Non-pigmented ciliary epithelial cell (primary cell): ENCODE measurements around the gene LTB4R2.

Experiments
- DNase-seq: peaks from one replicate; pipeline ENCODE4 v3.0.0-alpha.2; 2010; ENCODE audit warnings: low read depth

LTB4R2 gene

DNA sequence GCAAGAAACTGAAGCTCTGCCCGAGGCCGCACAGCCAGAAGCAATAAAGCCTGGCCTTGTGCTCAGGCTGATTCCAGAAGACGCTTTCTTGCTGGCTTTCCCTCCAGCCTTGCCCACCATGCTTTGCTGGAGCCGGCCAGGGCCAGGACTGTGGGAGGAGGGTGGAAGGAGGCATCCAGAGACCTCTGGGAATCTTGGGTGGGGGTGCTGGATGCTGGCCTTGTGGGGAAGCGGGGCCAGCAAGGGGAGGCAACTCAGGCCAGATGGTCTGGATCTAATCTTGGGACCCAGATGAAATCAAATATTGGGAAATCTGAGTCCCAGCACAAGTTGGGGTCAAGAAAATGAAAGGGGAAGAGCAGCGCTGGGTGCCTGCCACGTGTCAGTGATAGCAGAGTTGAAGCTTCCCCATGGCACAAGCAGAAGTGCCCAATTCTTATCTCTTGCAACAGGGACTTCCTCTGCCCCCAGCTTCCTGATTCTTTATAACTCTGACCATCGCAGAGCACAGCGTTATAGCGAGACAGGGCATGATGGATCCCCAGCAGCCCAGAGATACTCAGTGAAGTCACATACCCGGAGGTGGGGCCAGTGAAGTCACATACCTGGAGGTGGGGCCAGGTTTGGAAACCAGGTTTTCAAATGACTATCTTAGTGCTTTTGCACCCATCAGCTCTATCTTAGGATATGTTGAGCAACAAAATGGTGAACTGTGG lies 32.2 kb upstream of the LTB4R2 start:
- no peak for DNase-seq

DNA sequence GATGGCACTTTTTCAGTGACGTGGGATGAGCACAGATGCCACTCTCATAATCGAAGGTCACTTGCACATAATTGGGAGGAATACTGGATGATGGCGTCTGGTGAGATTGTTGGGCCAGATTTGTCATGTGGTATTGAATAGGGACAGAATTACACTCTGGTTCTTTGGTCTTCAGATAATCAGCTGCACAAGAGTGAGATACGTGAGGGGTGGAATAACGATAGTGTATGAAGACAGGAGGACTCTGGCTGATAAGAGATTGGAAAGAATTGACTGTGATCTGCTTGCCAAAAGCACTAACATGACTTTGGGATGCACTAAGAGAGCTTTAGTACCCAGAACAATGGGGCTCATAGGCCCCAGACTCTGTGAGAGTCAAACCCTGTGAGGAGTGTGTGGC lies 31.5 kb upstream of the LTB4R2 start:
- DNase-seq, result no peak

DNA sequence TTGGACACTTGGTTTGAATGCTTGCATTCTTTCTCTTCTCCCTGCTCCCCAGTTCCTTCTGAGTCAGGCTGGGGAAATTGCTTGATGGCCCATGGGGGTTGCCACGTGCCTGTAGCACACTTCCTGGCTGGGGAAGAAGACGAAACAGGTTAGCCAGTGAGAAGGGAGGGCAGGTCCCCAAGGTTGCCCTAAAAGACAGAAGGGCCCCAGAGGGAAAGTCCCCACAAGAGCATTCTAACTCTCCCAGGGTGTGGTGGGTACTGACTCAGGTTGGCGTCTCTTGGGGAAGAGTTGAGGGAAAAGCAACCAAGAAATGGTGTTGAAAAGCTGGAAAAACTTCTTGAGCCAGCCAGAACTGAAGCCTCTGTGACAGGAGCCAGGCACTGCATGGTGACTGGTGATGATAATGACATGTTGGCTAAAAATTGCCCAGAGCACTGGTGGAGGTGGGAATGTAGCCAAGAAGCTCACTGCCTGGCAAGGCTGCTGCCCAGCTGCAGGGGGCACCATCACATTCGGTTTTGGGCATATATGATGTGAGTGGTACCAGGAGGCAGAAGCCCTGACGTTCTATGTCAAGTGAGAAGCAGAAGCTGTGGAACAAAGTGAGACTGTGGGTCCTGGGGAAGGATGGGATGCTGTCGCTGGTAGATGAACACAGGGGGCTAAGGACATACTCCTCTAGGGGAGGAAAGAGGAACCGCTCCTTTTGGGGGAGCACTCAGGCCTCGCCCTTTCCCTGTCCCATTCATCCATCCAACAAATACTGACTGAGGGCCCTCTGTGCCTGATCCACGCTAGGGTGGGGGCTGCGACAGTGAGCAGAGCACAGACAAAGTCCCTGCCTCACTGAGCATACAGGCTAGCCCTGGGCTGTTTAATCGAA lies 30.4 kb upstream of the LTB4R2 start:
- DNase-seq, result no peak

DNA sequence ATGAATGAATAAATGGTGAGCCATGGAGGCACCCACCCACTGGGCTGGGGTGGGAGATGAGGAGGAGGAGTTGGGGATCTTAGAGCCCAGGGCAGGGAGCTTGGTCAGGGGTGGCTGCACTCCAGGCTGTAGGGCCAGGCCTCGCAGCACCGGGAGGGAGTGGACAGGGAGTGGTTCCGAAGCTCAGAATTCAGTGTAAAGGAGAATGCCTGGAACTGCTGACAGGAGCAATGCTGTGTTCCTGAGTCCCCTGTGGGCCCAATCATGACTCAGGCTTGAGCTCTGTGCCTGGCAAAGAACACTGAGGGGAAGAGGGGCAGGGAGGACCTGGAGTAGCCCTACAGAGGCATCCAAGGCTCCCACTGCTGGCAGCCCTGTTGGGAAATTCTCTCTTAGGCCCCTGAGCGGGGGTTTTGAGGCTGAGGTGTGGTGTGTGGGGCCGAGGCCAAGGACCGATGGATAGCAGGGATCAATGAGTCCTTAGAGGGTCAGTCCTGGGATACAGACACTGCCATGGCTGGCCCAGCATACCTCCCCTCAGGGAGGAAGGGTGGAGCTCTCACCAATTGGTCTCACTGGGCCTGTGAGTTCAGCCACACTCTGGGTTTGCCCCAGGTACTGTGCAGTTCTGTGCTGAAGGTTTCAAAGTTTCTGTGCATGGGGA lies 29.0 kb upstream of the LTB4R2 start:
- no peak for DNase-seq

DNA sequence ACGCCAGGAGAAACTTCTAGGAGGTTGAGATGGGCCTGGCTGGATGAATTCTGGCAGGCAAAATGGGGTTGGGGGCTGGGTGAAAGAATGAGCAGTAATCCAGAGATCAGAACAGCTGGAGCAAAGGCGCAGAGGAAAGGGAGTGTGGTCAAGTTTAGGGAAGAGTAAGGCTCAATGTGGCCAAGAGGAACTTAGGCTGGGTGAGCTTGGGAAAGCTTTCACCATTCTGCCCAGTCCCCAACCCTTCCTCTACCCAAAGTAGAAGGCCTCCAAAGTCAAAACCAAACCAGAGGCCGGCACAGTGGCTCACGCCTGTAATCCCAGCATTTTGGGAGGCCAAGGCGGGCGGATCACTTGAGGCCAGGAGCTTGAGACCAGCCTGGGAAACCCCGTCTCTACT lies 28.3 kb upstream of the LTB4R2 start:
- DNase-seq, result no peak

DNA sequence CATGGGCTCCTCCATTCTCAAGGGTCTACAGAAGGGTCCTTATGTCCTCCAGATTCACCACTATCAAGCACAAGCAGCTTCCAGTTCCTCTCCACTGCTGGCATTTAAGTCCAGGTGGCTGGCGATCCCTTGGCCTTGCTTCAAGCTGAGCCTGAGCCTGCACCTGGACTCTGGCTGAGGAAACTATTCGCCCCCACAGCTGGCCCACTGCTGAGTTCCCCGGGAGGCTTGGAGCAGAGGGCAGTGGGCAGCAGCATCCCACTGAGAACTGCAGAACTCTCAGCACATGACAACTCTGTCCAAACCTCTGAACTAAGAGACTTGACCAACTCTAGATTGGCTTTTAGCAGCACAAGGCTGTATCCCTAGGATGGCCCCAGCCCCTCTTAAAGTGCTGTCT lies 27.2 kb upstream of the LTB4R2 start:
- DNase-seq, result no peak

DNA sequence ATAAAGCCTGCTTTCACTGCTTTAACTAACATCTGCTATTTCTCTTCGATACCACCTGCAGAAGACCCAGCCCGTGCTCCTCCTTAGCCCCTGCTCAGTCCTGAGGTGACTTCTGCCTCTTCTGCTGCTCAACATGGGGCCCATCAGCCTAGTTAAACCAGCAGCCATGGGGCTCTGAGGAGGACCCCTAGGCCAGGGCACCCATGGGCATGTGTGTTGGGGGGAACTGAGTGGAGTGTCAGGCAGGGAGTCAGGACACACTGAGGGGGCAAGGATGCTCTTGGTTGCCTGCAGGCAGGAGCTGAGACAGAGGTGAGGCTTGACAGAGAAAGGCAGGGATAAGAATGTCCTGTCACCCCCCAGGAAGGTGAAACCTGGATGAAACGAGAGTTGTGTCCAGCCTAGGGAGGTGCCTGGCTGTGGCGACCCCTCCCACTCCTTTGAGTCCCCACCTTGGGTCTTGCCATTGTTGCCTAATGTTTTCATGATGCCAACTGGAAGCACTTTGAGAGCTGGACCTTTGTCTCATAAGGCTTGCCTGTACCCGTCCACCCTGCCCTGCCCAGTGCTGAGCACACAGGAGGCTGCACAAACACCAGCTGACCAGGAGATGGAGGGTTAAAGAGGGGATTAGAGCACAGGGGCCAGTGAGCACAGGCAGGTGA lies 26.0 kb upstream of the LTB4R2 start:
- DNase-seq, result no peak

DNA sequence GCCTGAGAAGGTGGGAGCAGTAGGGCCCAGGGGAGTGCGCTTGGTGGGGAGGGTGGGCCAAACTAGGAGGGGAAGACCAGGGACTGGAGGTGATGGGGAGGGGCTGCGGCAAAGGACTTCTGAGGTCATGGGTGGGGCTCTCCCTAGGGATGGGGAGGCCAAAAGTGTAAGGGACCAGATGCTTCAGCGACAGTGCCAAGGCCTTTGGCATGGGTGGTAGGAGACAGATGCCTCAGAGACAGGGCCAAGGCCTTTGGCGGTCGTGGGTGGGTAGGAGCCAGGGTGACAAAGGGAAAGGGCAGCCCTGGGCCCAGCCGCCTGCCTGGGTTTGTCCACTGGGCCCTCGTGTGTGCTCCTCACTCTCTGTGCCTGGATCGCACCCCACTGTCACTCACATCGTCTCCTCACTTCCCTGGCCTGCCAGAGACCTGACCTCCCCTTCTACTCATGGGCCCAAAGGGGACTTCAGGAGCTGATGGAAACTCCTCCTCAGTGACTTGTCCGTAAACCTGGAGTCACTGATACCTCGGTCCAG lies 25.4 kb upstream of the LTB4R2 start:
- no peak for DNase-seq

DNA sequence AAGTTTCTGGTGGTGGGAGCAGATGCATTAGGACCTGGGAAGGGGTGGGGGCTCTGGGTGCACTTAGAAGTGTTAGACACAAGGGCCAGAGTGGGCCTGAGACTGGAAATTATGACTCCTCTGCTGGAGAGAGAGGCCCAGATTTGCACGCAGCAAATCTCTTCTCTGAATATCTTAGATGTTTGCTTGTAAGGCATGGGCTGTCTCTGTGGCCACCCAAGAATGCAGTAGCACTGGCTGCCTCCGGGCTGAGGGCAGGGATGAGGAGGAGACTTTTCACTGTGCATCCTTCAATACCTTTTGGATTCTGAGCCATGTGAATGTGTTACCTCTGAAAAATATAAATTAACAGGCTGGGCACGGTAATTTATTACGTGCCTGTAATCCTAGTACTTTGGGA lies 24.6 kb upstream of the LTB4R2 start:
- DNase-seq, result no peak

DNA sequence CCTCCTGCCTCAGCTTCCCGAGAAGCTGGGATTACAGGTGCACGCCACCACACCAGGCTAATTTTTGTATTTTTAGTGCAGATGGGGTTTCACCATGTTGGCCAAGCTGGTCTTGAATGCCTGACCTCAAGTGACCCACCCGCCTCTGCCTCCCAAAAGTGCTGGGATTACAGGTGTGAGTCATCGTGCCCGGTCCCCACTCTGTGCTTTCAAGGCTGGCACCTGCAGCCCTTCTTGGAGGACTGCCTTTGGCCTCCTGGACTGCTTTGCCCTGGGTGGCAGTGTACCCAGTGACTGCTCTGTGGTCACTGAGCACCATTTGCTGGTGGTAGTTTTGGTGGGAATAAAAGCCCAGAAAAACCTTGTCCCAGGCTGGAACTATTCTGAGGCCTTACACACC lies 22.9 kb upstream of the LTB4R2 start:
- no peak for DNase-seq

DNA sequence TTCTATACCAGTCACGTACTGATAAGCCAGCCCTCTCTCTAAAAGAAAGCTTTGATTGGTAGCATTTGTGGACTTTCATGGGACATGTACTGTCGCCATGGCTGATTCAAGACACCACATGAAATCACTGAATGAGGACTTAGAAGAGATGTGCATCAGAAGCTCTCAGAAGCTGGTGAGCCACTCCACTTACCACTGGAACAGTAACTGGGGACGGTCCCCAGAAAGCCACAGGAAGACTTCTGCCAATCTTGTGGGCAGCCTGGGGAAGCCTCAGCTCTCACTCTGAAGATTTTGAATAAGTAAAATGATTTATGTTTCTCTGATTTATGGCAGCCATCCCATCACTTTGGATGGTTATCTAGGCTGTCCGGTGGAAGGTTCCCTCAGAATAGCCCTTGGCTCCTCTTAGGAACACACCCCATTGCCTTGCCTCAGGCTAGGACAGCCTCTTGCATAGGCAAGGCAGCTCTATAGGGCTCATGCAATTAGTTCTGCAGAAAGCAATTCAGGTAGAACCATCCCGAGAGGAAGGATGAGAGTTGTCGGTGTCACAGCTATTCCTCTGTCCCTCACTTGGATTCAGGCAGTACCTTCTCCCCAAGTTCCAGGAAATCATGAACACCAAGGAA lies 20.2 kb upstream of the LTB4R2 start:
- DNase-seq, result no peak

DNA sequence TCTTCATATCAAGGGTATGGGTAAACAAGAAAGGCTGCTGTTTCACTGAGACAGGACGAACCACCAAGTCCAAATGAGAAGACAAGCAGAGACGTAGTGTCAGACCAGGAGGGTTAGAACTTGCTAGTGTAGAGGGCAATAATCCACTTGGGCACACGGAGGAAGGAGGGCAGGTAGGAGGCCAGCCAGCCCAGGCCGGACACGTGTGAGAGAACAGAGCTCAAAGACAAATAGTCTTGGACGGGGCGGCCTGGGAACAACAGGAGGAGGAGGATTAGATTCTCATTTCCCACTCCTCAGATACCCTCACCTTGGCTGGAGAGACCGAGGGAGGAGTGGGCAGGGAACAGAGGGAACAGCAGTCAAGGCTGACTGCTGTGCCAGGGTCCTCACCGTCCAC lies 19.2 kb upstream of the LTB4R2 start:
- DNase-seq, result no peak

DNA sequence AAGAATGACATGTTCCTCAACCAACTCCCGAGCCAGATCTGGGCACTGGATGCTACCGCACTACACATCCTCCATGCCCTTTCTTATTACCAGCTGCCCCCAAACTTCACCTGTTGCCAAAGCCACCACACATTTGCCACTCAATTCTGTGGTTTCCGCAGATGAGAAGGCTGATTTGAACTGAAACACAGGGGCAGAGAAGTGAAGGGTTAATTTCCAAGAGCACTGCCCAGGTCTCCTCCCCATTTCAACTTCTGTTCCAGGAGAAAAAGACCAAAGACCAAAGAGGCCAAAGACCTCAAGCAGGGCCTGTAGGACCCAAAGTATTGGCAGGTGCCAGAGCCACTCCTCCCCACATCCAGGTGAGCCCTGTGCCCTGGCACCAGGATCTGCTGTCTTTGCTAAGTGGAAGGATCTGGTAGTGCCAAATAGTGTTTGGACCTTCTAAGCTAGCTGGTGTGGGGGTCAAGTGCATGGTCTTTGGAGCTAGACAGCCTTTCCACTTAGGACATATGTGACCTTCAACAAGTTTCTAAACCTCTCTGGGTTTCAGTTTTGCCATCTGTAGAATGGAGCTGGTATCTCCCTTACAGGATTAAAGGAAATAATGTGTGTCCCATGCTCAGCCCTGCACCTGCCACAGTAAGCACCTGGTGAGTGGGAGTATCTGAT lies 18.4 kb upstream of the LTB4R2 start:
- DNase-seq, result no peak

DNA sequence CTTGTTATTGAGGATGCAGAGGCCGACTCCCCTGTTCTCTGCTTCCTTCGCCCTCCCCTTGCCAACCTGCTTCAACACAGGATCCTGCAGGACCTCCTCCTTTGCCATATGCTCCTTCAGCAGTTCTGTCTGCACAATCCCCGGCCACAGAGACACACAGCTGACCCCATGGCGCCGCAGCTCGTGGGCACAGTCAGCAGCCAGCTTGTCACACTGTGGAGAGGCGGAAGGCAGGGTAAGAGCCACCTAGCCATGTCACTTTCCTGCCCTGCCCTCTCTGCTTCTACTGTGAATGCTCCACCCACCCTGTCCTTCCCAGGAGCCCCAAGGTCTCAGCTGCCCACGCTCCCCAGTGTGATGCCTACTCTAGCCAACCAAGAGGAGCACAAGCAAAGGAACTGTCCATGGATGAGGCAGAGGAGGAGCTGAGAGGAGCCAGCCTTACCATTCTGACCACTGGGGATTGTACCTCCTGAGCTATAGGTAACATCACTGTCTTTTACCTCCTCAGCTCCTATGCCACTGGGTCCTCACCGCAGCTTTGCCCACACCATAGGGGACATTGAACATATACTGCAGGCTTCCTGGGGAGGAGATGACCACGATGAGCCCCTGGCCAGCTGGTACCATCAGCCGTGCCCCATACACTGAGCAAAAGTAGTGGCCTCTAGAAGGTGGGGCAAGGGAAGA lies 17.7 kb upstream of the LTB4R2 start:
- DNase-seq, result no peak

DNA sequence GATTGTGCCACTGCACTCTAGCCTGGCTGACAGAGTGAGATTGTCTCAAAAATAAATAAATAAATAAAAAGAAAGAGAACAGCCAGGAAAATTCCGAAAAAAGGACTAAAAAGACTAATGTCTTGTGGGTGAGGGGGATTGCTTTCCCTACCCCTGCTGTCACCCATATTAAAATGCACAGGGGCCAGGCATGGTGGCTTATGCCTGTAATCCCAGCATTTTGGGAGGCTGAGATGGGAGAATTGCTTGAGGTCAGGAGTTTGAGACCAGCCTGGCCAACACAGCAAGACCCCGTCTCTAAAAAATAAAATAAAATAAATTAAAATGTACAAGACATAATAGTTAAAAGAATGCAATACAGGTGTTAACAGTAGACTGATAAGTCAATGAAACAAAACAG lies 16.4 kb upstream of the LTB4R2 start:
- DNase-seq, result no peak

DNA sequence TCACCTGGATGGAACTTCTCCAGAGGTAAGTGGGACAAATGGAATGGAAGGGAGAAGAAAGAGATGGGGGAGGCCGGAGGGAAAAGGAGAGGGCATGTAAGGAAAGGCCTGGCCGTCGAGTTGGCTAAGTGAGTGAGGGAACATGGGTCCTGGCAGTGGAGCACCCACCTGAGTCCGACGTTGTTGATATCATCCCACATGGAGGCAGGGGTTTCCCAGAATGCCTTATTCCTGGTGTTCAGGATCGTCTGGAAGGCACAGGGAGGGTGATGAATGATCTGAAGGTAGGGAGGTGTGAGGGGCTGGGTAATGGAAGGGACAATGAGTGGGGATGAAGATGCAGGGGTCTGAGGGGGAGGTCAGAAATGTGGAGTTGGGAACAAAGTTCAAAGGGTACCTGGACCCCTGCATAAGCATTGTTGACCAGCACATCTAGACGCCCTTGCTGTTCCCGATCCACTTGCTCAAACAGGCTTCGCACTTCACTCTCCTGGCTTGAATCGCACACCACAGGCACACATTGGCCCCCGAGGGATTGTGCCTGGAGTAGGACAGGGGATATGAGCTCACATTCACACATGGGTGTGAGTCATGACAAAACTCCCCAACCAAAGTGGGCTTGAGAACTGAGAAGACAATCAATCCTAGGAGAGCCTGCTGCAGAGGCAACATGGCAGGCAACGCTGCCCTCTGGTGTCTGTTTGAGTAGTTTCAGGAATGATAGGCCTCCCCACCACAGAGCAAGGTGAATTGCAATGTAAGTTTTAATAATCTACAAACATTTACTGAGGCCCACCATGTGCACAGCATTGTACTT lies 13.4 kb upstream of the LTB4R2 start:
- peak; percentile 91 for DNase-seq

DNA sequence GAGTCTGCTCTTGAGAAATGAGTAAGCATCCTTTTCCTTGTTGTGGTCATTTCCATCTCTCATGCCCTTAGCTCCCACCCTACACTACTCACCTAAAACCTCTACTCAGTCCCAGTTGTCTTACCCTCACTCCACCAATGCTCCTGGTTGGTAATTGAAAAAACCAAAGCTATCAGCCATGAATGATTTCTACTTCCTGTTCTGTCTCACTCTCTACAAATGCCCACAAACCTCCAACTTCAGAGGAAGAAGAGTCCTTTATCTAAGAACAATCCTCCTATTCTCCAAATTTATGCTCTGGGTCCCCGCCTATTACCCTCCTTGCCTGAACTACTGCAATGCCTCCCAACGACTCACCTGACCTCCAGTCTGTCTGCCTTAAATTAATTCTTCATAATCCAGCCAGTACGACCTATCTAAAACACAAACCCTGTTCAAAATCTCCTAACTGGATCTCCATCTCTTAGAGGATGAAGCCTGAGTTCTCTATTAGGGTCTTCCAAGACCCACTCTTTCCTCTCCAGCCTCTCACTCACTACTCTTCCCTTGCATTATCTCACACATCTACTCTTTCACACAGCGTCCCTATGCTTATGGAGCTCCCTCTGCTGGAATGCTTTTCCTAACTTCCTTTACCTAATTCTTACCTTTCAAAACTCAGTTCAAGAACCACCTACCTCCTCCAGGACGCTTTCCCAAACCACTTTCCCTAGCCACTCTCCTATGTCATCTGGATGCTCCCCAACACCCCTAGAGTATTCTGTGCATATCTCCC lies 12.6 kb upstream of the LTB4R2 start:
- no peak for DNase-seq

DNA sequence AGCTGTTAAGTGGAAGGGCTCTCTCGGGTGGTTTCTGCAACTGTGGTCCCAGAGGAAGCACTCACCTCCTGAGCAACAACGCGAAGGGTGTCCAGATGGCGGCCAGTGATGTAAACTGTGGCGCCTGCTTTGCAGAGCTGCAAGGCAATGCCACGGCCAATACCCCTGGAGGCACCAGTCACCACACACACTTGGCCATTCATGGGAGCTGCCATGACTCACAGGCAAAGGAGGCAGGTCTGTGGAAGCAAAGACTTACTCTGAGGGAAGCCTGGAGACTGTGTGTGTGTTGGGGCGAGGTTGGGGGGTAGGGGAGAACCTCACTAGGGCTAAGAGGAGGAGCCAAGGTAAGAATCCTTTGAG lies 11.1 kb upstream of the LTB4R2 start:
- peak; percentile 50 for DNase-seq
